Stimulated activated CD8-positive, alpha-beta memory T cell treated with anti-CD3 and anti-CD28 coated beads, Interleukin-2, amount 100 ng/mL, for 48 hours (primary cell): ENCODE results near the gene HEXIM2.
"Not testable (repeated sequence)": the region's sequence is repeated elsewhere in the genome, so short reads cannot be mapped to it uniquely, and the experiment has no call there.

ENCODE experiments used
- DNase-seq, 2 donors: peaks; one replicate each; pipeline ENCODE4 v3.0.0-alpha.2; 2020; ENCODE audit warnings: low read depth in 2 of 2

HEXIM2 gene

DNA sequence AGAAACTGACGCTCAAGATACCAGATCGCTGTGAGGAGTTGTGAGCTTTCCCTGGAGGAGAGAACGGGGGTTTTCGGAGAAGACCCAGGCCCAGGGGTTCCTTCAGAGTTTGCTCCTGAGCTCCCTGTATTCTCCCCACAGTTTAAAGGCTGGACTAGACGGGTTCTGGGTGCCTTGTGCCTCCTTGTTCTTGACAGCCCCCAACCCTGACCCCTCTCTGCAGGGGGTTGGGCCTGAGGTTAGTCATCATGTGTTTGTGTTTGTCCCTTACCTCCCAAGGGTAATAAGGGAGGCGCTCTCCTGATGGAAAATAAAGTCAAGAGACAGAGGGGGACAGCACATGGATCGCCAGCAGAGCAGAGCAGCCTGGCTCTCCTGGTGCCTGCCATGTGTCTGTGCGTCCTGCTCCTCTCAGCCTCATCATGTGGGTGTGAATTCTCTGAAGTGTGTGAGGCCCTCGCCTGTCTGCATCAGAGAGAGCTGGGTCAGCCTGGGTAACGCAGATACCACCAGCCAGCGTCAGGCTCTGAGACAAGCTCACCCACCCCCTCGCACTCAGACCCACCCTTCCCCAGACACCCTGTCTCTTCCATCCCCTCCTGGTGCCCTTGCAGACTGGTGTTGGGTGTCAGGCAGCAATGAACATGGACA lies 8.7 kb downstream of the HEXIM2 start:
- no peak for DNase-seq

GRCh38 chr17:45170931-45171337 lies 9.3 kb downstream of the HEXIM2 start:
- no peak for DNase-seq

DNA sequence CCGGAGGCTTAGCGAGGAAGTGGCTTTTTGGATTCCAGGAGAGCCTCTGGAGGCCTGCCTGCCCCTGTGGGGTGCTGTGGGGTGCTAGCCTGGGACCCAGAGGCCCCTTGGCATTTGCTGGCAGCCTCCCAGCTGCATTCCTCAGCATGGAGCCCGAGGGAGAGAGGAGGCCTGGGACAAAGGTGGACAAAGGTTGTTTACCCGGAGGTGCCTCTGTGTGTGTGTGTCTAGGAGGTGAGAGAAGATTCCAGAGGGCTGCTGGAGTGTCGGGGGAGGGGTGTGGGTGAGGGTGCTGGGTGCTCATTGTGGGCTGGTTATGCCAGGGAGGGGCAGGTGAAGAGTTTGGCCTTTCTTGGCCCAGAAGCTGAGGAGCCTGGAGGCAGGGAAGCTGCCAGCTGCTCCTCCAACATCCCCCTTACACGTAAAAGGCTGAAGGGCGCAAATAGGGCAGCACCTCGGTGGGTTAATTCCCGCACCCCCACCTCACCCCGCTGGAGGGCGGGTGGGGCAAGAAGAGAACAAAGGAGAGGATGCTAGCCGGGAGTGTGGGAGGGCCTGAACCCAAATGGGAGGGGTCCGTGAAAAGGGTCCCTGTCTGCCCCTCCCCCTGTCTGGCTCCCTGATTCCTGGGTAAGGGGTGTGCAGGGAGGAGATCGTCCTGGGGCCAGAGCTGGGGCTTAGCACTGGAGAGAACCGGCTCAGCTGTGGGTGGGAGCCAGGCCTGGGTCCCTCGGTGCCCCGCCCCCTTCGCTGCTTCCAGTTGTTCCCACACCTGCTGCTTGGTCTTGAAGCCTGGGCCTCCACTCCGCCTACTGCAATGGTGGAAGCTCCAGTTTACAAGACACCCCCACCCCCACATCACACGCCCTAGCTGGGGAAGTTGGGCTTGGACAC lies 9.9 kb downstream of the HEXIM2 start:
- no peak for DNase-seq

GRCh38 chr17:45172232-45172540 lies 10.5 kb downstream of the HEXIM2 start:
- no peak for DNase-seq

DNA sequence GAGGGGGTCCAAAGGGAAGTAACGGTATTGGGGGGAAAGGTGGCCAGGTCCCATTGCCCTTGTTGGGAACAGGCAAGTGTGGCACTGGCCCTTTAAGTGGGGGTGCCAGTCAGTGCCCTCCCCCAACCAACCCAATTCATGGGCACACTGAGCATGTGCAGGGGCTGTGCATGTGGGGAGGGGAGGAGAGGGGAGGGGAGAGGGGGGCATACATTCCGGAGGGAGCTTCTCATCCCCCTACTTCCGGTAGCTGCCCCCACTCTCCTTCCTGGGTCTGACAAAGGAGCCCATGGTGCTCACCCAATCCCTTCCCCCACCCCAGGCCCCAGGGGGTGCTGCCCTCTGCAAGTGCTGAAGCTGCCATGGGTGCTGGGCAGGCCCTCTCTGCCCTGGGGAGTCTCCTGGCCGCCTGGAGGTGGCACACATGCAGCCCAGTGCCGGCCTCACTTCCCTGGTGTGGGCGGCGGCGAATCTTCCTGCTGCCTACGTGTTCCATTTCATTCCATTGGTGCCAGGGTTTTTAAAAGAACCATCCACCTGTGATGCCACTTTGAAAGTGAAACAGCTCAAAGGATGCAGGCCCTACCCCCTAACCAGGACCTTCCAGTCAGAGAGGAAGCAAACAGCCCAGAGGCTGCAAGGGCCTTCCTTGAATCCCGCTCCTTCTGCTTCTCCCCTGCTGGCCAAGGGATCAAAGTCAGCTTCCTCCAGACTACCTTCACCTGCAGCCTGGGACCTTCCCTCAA lies 11.0 kb downstream of the HEXIM2 start:
- peak in 1 of 2 donors; percentile 39 for DNase-seq

DNA sequence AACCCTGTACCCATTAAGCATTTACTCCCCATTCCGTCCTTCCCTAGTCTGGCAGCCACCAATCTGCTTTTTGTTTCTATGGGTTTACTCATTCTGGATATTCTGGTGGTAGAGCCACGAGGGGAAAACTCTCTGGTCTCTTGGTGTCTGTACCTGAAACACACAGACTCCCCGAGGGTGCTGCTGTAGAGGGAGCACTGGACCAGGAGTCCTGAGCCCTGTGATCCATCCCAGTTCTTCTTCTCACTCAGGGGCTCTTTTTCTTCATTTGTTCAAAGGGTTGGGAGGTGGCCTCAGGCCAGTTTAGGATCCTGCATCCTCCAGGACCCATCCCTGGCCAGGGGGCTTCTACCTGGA lies 14.1 kb downstream of the HEXIM2 start:
- DNase-seq: no peak

DNA sequence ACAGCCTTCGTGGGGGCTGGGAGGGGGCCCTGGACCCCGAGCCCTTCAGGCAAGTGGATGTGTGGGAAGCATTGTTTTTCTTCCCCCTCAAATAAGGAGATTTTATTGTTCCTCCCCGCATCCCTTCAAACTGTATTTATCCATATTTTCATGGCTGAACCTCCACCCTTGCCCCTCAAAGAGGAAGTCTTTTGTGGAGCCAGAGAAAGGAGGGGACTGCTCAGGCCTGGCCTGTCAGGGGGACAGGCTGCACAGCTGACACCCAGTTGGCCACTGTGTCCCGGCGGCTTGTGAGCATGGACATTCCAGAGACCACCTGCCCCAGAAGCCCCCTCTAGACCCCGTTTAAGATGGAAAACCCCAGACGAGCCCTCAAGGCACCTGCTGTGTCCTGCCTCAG lies 15.9 kb downstream of the HEXIM2 start:
- DNase-seq: no peak

DNA sequence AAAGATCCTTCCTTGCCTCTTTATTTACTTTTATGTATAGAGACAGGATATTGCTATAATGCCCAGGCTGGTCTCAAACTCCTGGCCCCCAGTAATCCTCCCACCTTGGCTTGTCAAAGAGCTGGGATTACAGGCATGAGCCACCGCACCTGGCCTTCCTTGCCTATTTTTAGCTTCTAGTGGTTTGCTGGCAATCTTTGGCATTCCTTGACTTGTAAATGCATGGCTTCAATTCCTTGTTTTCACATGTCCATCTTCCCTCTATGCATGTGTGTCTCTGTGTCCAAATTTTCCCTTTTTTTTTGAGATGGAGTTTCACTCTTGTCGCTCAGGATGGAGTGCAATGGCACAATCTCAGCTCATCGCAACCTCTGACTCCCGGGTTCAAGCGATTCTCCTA lies 22.5 kb downstream of the HEXIM2 start:
- no peak for DNase-seq

DNA sequence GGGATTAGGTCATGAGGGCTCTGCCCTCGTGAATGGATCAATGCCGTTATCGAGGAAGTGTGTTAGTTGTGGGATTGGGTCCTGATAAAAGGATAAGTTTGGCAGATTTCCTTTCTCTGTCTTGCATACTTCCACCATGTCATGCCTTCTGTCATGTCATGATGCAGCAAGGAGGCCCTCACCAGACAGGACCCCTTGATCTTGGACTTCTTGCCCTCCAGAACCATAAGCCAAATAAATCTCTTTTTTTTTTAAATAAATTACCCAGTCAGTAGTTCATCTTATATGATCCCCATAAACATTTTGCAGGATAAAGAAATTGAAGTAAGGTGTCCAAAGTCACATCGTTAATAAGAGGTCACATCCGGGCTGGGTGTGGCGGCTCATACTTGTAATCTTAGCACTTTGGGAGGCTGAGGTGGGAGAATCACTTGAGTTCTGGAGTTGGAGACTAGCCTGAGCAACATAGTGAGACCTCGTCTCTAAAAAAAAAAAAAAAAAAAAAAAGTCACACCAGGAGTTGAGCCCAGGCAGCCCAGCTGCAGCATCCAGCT lies 25.2 kb downstream of the HEXIM2 start:
- no peak for DNase-seq

DNA sequence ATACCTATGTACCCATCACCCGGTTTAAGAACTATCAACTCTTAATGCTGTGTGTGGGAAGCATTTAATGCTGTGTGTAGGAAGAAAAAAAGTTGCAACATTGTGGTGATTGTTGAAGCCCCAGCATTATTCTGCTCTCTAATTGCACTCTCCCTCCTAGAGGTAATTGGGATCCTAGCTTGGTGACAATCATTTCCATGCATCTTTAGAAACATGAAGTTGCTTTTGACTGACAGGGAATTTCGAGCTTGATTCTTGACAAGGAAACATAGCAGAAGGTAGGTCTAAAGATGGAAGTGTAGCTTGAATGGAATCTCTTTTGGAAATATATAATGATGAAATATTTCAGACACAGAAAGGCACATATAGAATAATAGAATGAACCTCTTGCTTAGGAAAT lies 27.3 kb downstream of the HEXIM2 start:
- no peak for DNase-seq

GRCh38 chr17:45190503-45191255 lies 29.0 kb downstream of the HEXIM2 start:
- no peak for DNase-seq

GRCh38 chr17:45195424-45195823 lies 33.7 kb downstream of the HEXIM2 start:
- DNase-seq: no peak

DNA sequence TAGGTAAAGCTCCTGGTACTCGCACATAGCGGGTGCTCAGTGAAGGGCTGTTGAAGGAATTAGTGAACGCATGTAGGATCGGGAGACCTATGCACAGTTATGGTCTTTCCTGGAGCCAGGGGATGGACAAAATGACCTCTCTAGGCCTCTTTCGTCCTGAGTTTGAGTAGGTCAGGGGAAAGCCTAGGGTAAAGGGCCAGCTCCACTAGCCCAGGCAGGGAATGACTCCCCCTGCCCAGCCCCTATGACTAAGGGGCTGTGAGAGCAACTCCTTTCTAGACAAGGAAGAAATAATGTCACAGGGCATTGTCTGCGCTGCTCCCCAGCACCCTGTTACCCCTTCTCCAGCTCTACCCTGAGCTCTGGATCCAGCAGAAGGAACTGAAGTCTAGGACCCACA lies 35.4 kb downstream of the HEXIM2 start:
- DNase-seq: no peak

- DNase-seq: peak; percentile 89 to 90
These were observed 36.1 kb downstream of the HEXIM2 start for GRCh38 chr17:45197555-45198334.

- no peak for DNase-seq
These were observed 39.0 kb downstream of the HEXIM2 start for GRCh38 chr17:45200701-45201100.

DNA sequence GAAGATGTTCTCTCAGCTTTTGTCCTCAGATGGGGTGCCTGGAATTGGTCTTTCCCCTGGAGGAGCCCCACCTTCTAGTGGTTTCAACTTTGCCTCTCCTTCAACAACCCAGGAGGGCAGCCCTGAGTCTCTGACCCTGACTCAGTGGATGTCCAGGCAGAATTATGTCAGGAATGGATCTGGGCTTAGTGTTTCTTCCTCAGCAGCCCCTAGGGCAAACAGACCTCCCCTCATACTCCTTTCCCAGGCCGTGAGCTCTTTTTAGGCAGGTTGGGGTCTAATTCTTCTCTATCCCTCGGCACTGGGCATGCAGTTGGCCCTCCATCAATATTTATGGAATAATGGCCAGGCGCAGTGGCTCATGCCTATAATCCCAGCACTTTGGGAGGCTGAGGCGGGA lies 39.8 kb downstream of the HEXIM2 start:
- no peak for DNase-seq

- not testable (repeated sequence) for DNase-seq
These were observed 40.2 kb downstream of the HEXIM2 start for GRCh38 chr17:45201880-45202279.

DNA sequence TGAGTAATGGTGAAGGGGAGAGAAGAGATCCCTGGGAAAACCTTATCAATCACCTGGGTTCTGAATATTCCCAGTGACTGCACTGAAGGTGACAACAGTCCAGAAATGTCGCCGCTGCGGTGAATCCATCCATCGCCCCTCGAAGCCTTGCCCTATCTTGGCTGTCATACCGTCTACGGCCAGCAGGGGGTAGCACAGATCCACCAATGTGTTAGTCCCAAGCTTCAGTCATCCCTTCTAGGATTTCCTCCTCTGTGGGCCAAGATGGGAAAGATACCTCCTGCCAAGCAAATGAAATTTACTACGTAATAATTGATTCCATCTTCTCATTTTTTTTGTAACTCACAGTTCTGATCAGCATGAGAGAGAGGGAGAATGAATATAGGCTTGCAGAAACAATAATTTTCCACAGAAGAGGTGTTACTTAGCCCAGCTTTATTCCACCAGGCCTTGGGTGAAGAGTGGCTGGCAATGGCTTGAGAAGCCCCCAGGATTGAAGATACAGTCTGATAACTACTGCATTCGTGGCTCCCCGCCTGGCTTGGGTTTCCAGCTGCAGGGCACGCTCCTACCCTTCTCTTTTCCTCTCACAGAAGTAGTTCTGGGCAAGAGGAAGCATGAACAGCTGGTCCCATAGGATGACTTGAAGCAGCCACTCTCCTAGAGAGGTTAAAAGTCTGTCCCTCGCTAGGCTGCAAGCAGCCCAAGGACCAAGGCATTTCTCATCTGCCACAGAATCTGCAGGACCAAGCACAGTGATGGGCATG lies 57.4 kb downstream of the HEXIM2 start:
- DNase-seq: peak; percentile 73 to 88
